ENCODE results near the gene ABHD12.

DNA sequence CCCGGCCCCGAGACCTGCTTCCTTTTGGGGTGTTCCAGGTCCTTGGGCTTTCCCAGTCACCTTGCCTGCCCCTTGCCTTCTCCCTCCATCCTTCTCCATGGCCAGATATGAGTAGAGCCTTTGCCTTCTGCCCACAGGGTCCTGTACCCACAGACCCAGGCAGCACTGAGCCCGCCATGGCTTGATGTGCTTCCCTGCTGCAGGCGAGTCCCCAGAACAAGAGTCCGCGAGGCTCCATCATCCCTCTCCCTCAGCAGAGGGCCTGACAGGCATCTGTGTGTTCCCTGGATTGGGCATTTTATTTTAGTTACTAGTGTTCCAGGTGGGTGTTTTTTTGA, 120.8 kb downstream of the ABHD12 start:
- TF ChIP-seq, protein P1, sequence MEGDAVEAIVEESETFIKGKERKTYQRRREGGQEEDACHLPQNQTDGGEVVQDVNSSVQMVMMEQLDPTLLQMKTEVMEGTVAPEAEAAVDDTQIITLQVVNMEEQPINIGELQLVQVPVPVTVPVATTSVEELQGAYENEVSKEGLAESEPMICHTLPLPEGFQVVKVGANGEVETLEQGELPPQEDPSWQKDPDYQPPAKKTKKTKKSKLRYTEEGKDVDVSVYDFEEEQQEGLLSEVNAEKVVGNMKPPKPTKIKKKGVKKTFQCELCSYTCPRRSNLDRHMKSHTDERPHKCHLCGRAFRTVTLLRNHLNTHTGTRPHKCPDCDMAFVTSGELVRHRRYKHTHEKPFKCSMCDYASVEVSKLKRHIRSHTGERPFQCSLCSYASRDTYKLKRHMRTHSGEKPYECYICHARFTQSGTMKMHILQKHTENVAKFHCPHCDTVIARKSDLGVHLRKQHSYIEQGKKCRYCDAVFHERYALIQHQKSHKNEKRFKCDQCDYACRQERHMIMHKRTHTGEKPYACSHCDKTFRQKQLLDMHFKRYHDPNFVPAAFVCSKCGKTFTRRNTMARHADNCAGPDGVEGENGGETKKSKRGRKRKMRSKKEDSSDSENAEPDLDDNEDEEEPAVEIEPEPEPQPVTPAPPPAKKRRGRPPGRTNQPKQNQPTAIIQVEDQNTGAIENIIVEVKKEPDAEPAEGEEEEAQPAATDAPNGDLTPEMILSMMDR (IDR thresholded peaks at IDR 0.05), result no peak
- TF ChIP-seq POLR2A (IDR thresholded peaks at IDR 0.05), result no peak

Measured in heart left ventricle (tissue), 13 donors.